Measurements from ENCODE around the gene DGKD. TPM values are rescaled to one million over a fixed set of nuclear protein-coding genes. Genes with fewer than 3 reads are reported as not detected.

DGKD gene, protein sequence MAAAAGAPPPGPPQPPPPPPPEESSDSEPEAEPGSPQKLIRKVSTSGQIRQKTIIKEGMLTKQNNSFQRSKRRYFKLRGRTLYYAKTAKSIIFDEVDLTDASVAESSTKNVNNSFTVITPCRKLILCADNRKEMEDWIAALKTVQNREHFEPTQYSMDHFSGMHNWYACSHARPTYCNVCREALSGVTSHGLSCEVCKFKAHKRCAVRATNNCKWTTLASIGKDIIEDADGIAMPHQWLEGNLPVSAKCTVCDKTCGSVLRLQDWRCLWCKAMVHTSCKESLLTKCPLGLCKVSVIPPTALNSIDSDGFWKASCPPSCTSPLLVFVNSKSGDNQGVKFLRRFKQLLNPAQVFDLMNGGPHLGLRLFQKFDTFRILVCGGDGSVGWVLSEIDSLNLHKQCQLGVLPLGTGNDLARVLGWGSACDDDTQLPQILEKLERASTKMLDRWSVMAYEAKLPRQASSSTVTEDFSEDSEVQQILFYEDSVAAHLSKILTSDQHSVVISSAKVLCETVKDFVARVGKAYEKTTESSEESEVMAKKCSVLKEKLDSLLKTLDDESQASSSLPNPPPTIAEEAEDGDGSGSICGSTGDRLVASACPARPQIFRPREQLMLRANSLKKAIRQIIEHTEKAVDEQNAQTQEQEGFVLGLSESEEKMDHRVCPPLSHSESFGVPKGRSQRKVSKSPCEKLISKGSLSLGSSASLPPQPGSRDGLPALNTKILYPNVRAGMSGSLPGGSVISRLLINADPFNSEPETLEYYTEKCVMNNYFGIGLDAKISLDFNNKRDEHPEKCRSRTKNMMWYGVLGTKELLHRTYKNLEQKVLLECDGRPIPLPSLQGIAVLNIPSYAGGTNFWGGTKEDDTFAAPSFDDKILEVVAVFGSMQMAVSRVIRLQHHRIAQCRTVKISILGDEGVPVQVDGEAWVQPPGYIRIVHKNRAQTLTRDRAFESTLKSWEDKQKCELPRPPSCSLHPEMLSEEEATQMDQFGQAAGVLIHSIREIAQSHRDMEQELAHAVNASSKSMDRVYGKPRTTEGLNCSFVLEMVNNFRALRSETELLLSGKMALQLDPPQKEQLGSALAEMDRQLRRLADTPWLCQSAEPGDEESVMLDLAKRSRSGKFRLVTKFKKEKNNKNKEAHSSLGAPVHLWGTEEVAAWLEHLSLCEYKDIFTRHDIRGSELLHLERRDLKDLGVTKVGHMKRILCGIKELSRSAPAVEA
- 10 to 100 TPM; 63.2 to 76.0 TPM for total RNA-seq

DNA sequence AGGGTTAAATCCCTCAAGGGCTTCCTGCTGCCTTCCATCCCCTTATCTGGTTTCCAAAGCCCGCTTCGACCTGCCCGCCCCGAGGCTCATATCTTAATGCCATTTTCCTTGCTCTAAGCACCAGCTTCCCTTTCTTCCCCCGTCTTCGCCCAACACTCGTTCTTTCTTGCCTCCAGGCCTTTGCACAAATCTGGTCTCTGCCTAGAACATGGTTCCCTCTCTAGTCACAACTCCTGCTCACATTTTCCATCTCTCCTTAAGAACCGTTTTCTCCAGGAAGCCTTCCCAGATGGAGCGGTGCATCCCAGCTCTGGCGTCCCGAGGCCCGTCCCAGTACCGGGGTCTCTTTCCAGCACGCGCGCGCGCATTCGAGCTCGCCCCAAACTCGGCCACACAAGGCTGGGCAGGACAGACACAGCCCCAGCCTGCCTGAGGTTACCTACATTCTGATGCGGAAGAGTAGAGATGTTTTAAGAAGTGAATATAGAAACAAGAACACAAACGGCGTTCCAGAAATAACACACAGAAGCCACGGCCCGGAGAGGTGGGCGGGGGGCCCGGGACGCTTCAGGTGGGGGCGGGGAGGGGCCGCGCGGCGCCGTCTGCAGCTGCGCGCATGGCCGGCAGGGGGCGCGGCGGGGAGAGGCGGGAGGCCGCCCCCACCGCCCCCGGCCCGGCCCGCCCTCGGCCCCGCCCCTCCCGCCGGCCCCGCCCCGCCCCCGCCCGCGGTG is at the start of gene DGKD:
DGKD (plus strand) TSS at position 726 of the 731 bp plus-strand sequence. CDS start 25 bp downstream, outside the sequence.
- peak; percentile 79 for DNase-seq
- Mint-ChIP-seq H3K4me1 (peaks cover 65% of the 10 kb centered on the region), H3K27ac (peak within 1 kb of the TSS; percentile 87), H3K9me3 (no peaks in the 10 kb centered on the region), H3K4me3 (peak within 1 kb of the TSS; percentile 85), H3K27me3 (no peaks in the 10 kb centered on the region), H3K36me3 (peaks cover 35% of the 10 kb centered on the region)

DNA sequence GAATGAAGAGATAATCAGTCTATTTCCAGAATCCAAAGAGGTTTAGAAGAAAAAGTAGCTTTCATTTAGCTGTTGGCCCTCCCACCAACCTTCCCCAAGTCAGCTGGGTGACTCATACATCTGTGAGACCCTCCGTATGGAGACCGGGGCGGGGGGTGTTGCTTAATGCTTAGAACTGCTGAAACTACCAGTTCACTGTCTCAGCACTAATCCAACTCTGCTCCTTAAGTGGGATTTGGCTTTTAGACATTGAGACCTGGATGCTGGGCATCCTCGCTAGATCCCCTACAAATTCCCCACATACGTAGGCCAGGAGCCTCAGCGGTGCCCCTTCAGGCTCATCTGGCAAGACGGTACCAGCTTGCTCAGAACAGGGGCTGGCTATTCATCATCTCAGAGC is 46.7 kb upstream of the DGKD start, which contains the start of gene SAG:
SAG (plus strand) TSS at position 252 of the 400 bp plus-strand sequence. CDS start 1,374 bp downstream, outside the sequence.
- peaks cover 2% of the 10 kb centered on the region for H3K4me1 Mint-ChIP-seq
- no peak within 1 kb of the TSS for H3K27ac Mint-ChIP-seq
- no peaks in the 10 kb centered on the region for H3K27me3 Mint-ChIP-seq
- DNase-seq, result no peak
- no peaks in the 10 kb centered on the region for H3K36me3 Mint-ChIP-seq
- no peak within 1 kb of the TSS for H3K4me3 Mint-ChIP-seq
- H3K9me3 Mint-ChIP-seq, result no peaks in the 10 kb centered on the region

DNA sequence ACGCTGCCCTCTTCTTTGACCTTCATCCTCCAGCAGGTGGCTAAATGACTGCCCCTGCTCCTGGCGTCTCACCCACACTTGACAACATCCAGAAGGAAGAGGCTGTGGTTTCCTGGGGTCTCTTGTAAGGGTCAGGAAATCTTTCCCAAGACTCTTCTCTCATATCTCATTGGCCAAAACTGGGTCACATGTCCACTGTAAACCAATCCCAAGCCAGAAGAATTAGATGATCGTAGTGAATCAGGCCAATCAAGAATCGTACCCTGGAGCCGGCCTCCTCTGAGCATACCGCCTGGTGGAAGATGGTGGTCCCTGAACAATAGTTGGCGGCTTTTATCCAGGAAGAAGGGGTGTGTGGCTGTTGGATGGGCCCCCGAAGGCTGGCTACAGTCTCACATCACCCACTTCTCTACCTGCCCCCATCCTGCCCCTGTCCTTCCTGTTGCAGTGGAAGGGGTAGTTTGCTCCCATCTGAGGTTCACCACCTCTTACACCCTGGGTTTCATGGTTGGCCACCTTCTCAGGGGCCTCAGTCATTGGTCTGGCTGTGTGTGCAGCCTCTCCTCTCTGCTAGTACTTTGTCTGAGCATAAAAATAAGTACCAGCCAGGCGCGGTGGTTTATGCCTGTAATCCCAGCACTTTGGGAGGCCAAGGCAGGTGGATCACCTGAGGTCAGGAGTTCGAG is 42.9 kb upstream of the DGKD start:
- H3K27ac Mint-ChIP-seq, result no peak overlapping the region
- H3K4me1 Mint-ChIP-seq, result peaks cover 2% of the 10 kb centered on the region
- no peaks in the 10 kb centered on the region for H3K27me3 Mint-ChIP-seq
- no peak for DNase-seq
- H3K9me3 Mint-ChIP-seq, result no peaks in the 10 kb centered on the region
- no peaks in the 10 kb centered on the region for H3K36me3 Mint-ChIP-seq
- H3K4me3 Mint-ChIP-seq, result no peak overlapping the region

DNA sequence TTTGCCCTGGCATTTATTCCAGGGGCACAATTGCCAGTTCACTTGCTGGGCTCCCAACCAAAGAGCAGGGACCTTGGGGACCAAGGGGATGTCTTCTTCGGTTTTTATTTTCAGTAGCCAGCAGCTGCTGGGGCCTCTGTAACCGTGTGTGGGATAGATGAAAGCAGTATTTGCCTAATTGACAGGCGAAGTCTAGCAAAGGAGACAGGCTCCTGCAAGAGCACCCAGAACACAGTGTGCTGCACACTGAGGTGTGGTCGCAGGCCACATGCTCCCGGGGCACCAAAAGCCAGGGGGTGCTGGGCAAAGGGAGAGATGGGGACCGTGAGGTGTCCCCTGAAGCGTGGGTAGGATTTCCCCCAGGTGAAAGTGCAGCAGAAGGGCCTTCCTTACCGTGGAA is 41.4 kb upstream of the DGKD start:
- no peaks in the 10 kb centered on the region for H3K36me3 Mint-ChIP-seq
- H3K27ac Mint-ChIP-seq, result no peak overlapping the region

DNA sequence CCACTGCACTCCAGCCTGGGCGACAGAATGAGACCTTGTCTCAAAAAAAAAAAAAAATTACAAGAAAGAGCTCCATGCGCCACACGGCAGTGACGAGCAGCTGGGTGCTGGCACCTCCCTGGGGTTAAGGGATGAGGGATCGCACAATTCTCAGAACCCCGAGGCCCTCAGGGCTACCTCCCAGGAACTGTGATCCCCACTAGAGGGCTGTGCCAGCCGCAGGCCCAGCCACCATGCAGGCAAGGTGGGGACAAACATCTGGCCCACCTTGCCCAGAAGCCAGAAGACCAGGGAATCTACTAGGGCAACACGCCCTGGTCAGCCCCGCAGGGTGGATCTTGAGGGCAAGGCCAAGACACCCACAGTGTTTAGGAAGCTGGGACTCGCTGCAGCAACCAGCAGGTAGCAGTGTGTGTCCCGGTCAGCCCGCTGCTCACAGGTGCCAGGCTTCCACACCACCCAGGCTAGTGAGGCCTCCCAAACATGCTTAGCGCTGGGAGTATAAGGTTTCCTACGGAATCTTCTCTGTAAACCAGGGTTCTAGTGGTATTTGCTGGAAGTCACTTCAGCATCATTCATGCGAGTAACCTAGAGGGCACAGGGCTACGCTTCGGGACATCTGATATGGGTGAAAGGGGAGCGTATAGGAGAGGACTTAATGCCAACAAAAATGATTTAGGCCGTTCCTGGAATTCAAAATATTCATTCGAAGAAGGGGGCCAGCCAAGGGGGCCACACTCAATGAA is 39.9 kb upstream of the DGKD start:
- no peaks in the 10 kb centered on the region for H3K36me3 Mint-ChIP-seq
- H3K9me3 Mint-ChIP-seq, result no peaks in the 10 kb centered on the region
- H3K4me3 Mint-ChIP-seq, result no peak overlapping the region
- H3K27ac Mint-ChIP-seq, result no peak overlapping the region
- H3K4me1 Mint-ChIP-seq, result peaks cover 2% of the 10 kb centered on the region
- DNase-seq, result no peak
- no peaks in the 10 kb centered on the region for H3K27me3 Mint-ChIP-seq

More for the DNA sequence above, 41.4 kb upstream of the DGKD start:
- no peak for DNase-seq
- H3K4me3 Mint-ChIP-seq, result no peak overlapping the region
- H3K9me3 Mint-ChIP-seq, result no peaks in the 10 kb centered on the region
- no peaks in the 10 kb centered on the region for H3K27me3 Mint-ChIP-seq
- peaks cover 2% of the 10 kb centered on the region for H3K4me1 Mint-ChIP-seq

DNA sequence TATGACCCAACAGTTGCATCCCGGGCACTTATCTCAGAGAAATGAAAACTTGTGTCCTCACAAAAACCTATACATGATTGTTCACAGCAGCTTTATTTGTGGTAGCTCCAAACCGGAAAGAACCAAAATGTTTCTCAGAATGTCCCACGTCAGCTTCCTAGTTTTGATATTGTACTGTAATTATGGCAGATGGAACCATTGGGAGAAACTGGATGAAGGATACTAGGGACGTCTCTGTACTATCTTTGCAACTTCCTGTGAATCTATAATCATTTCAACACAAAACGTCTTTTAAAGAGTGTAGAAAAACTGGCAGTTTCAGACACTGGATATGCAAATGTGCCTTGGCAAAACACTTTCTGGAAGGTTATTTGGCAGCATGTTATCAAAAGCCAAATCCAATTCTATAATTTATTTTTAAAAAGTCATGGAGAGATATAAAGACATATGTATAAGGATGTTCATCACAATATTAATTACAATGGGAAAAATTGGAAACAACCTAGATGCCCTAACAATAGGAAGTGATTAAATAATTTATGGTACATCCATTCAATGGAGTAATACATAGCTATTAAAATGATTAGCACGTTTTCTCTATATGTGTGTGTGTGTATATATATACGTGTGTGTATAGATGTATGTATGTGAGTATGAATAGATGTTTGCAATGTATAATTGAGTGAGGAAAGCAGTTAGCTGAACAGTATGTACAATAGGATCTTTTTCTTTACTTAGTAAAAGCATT is 36.9 kb upstream of the DGKD start:
- Mint-ChIP-seq H3K4me1 (peaks cover 2% of the 10 kb centered on the region), H3K27me3 (no peaks in the 10 kb centered on the region), H3K27ac (no peak overlapping the region), H3K9me3 (no peaks in the 10 kb centered on the region), H3K4me3 (no peak overlapping the region), H3K36me3 (no peaks in the 10 kb centered on the region)
- no peak for DNase-seq

DNA sequence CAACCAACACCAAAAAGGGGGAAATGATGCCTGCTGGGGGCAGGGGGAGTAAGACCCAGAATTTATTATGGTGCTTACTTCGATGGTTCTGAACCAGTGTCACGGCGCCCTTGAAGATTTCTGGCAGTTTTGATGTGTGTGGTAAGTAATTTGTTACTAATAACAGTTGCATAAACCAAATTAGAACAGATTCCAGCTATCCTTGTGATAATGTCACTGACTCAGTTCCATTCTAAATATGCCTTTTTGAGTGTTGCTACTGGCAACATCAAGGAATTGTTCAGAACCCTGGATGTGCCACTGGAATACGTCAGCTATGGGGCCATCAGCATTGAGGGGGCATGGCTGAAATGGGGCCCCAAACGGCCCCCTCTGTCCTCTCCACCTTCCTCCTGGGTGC is 35.0 kb upstream of the DGKD start:
- Mint-ChIP-seq H3K27me3 (no peaks in the 10 kb centered on the region), H3K4me1 (peaks cover 4% of the 10 kb centered on the region), H3K4me3 (no peak overlapping the region), H3K27ac (no peak overlapping the region), H3K36me3 (no peaks in the 10 kb centered on the region), H3K9me3 (no peaks in the 10 kb centered on the region)
- no peak for DNase-seq

DNA sequence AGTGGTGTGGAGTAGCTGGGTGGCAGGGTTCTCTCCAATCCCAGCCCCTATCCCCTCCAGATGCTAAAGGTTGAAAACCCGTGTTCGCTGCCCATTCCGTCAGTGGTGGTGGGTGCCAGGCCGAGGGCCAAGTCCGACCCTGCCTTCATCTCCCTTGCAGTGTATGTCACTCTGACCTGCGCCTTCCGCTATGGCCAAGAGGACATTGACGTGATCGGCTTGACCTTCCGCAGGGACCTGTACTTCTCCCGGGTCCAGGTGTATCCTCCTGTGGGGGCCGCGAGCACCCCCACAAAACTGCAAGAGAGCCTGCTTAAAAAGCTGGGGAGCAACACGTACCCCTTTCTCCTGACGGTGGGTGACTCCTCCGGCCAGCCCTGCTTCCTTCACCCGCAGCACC is 33.8 kb upstream of the DGKD start:
- Mint-ChIP-seq H3K4me1 (peaks cover 4% of the 10 kb centered on the region), H3K36me3 (no peaks in the 10 kb centered on the region), H3K4me3 (no peak overlapping the region), H3K27ac (no peak overlapping the region), H3K27me3 (no peaks in the 10 kb centered on the region), H3K9me3 (no peaks in the 10 kb centered on the region)
- no peak for DNase-seq

DNA sequence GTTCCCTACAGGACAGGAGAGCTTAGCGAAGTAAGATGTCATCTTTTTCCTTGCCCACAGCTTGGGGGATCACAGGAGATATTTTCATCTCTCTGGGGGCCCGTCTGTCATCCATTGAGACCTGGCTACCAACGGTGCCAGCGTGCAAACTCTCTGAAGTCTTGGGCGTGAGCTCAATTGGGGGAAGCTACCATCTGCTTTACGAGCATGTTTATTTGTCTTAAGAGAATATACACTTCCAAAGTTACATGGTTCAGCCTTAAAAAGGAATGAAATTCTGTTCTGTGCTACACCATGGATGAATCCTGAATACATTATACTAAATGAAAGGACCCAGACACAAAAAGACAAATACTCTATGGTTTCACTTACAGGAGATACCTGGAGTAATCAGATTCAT is 33.1 kb upstream of the DGKD start:
- H3K4me1 Mint-ChIP-seq, result peaks cover 4% of the 10 kb centered on the region
- no peak for DNase-seq
- no peaks in the 10 kb centered on the region for H3K9me3 Mint-ChIP-seq
- no peak overlapping the region for H3K27ac Mint-ChIP-seq
- H3K4me3 Mint-ChIP-seq, result no peak overlapping the region
- no peaks in the 10 kb centered on the region for H3K27me3 Mint-ChIP-seq
- no peaks in the 10 kb centered on the region for H3K36me3 Mint-ChIP-seq

DNA sequence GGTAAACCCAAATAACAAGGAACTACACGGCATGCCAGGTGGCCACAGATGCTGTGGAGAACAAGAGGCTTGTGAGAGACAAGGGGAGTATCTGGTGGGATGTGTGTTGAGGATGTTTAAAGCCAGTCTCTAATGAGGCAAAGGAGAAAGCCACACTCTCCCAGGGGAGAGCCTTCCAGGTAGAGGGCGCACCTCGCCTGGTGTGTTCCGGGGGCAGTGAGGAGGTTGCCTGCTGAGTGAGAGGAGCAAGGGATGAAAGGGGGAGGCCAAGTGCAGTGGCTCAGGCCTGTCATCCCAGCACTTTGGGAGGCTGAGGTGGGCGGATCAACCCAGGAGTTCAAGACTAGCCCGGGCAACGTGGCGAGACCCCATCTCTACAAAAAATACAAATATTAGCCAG is 30.4 kb upstream of the DGKD start:
- H3K4me1 Mint-ChIP-seq, result peaks cover 3% of the 10 kb centered on the region
- H3K36me3 Mint-ChIP-seq, result no peaks in the 10 kb centered on the region
- H3K27me3 Mint-ChIP-seq, result no peaks in the 10 kb centered on the region
- no peaks in the 10 kb centered on the region for H3K9me3 Mint-ChIP-seq
- no peak for DNase-seq
- H3K27ac Mint-ChIP-seq, result no peak overlapping the region
- H3K4me3 Mint-ChIP-seq, result no peak overlapping the region

DNA sequence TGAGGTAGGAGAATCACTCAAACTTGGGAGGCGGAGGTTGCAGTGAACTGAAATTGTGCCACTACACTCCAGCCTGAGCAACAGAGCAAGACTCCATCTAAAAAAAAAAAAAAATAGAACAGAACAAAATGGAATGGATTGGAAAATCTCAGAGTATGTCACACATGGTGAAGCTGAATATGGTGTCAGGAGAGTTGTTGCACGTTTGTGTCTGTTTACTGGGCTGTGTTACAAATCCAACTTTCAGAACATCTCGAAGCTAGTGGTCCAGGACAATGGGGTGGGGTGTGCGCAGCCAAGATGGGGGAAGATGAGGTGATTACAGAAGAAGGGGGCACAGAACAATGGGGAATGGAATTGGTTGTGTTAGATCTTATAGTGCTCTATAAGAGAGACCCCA is 29.0 kb upstream of the DGKD start:
- Mint-ChIP-seq H3K36me3 (no peaks in the 10 kb centered on the region), H3K4me1 (peaks cover 6% of the 10 kb centered on the region), H3K9me3 (no peaks in the 10 kb centered on the region), H3K27me3 (no peaks in the 10 kb centered on the region), H3K4me3 (no peak overlapping the region), H3K27ac (no peak overlapping the region)
- no peak for DNase-seq

DNA sequence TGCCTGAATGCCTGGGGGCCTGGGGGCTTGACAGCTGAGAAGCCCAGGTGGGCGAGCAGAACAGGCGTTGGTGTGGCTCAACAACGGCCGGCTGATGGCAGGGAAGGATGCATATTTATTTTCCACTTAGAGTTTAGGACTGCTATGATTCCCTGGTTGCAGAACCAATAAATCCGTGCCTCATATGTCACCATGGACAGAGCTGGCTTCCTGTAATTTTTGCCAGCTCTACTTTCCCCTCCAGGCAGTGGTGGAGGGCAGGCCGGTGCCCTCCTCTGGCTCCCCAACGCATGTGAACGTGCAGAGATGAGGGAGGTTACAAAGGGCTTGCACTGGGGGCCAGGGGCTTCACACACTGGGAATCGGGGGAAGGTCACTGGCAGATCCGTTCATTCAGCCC is 28.5 kb upstream of the DGKD start:
- H3K9me3 Mint-ChIP-seq, result peaks cover 2% of the 10 kb centered on the region
- H3K4me1 Mint-ChIP-seq, result peaks cover 6% of the 10 kb centered on the region
- no peaks in the 10 kb centered on the region for H3K36me3 Mint-ChIP-seq
- H3K4me3 Mint-ChIP-seq, result no peak overlapping the region
- DNase-seq, result no peak
- H3K27ac Mint-ChIP-seq, result no peak overlapping the region
- H3K27me3 Mint-ChIP-seq, result no peaks in the 10 kb centered on the region

DNA sequence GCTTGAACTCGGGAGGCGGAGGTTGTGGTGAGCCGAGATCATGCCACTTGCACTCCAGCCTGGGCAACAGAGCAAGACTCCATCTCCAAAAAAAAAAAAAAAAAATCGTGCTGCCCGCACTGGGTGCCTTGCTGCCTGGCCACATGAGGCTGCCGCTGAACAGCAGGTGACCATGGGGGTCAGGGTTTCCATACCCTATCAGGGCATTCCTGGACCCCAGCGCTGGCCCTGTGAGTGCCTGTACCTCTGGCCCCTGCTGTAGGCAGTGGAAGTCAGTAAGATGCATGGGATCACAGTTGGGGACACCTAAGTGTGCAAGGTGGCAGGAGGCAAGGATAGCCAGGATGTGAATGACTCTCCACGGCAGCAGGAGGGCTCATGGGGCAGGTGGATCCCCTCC is 27.8 kb upstream of the DGKD start:
- peaks cover 13% of the 10 kb centered on the region for H3K4me1 Mint-ChIP-seq
- H3K36me3 Mint-ChIP-seq, result peaks cover 5% of the 10 kb centered on the region
- H3K9me3 Mint-ChIP-seq, result peaks cover 6% of the 10 kb centered on the region
- no peak for DNase-seq
- no peak overlapping the region for H3K27ac Mint-ChIP-seq
- H3K27me3 Mint-ChIP-seq, result no peaks in the 10 kb centered on the region
- H3K4me3 Mint-ChIP-seq, result no peak overlapping the region
